Mesothelial cell of epicardium (in vitro differentiated cells): ENCODE results near the gene STX8. TPM values are rescaled to one million over a fixed set of nuclear protein-coding genes. Genes with fewer than 3 reads are reported as not detected.

Experiments
- DNase-seq, 2 experiments: peaks; one replicate each; pipeline ENCODE4 v3.0.0; 2021; ENCODE audit warnings: low spot score in 2 of 2; ENCODE audit not compliant: unreplicated experiment in 2 of 2
- H3K27ac Mint-ChIP-seq: 2 replicates; pipeline ENCODE4 v1.8.0; 2021; ENCODE audit warnings: mixed read lengths
- H3K27me3 Mint-ChIP-seq: 2 replicates; pipeline ENCODE4 v1.8.0; 2021; ENCODE audit warnings: low read depth, mixed read lengths
- H3K36me3 Mint-ChIP-seq: 2 replicates; pipeline ENCODE4 v1.8.0; 2021; ENCODE audit warnings: mixed read lengths
- H3K4me1 Mint-ChIP-seq: 2 replicates; pipeline ENCODE4 v1.8.0; 2021; ENCODE audit warnings: mixed read lengths
- H3K4me3 Mint-ChIP-seq: 2 replicates; pipeline ENCODE4 v1.8.0; 2021; ENCODE audit warnings: mild to moderate bottlenecking, moderate library complexity, mixed read lengths
- H3K9me3 Mint-ChIP-seq: 2 replicates; pipeline ENCODE4 v1.8.0; 2021; ENCODE audit warnings: mixed read lengths
- total RNA-seq: library from RNA; stranded (reverse); gene quantifications from 3 replicates; pipeline ENCODE4 v1.2.1, GENCODE V29; 2021
- TF ChIP-seq, protein P1 (sequence below): fragments of 200-600 bp; sonication (generic); IDR thresholded peaks from one replicate; pipeline ENCODE4 v1.5.0; 2021; ENCODE audit warnings: antibody characterized with exemption; ENCODE audit not compliant: unreplicated experiment

The STX8 gene
- total RNA-seq, 1 donor from 2014 or later: 53.3 TPM

GRCh38 chr17:9513266-9513665 is 62.4 kb downstream of the STX8 start:
- TF ChIP-seq, protein P1, sequence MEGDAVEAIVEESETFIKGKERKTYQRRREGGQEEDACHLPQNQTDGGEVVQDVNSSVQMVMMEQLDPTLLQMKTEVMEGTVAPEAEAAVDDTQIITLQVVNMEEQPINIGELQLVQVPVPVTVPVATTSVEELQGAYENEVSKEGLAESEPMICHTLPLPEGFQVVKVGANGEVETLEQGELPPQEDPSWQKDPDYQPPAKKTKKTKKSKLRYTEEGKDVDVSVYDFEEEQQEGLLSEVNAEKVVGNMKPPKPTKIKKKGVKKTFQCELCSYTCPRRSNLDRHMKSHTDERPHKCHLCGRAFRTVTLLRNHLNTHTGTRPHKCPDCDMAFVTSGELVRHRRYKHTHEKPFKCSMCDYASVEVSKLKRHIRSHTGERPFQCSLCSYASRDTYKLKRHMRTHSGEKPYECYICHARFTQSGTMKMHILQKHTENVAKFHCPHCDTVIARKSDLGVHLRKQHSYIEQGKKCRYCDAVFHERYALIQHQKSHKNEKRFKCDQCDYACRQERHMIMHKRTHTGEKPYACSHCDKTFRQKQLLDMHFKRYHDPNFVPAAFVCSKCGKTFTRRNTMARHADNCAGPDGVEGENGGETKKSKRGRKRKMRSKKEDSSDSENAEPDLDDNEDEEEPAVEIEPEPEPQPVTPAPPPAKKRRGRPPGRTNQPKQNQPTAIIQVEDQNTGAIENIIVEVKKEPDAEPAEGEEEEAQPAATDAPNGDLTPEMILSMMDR: no peak
- Mint-ChIP-seq H3K27me3 (no peaks in the 10 kb centered on the region), H3K9me3 (peaks cover 45% of the 10 kb centered on the region), H3K4me1 (no peaks in the 10 kb centered on the region), H3K4me3 (no peak overlapping the region), H3K27ac (no peak overlapping the region), H3K36me3 (peaks cover 9% of the 10 kb centered on the region)
- no peak for DNase-seq

GRCh38 chr17:9512323-9513168 is 63.1 kb downstream of the STX8 start:
- no peak overlapping the region for H3K27ac Mint-ChIP-seq
- peaks cover 14% of the 10 kb centered on the region for H3K36me3 Mint-ChIP-seq

DNA sequence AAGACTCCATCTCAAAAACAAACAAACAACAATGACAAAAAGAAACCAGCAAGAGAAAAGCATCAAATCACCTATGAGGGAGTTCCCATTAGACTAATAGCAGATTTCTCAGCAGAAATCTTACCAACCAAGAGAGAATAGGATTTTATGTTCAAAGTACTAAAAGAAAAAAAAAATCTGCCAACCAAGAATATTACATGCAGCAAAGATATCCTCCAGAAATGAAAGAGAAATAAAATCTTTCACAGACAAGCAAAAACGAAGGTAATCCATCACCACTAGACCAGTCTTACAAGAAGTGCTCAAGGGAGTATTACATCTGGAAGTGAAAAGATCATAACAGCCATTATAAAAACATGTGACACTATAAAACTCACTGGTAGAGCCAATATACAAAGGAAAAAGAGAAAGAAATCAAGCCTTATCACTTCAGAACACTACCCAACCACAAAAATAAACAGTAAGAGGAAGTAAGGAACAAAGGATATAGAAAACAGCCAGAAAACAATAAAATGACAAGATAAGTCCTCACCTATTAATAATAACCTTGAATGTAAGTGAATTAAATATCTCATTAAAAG is 66.3 kb downstream of the STX8 start:
- TF ChIP-seq, protein P1: no peak
- Mint-ChIP-seq H3K36me3 (peaks cover 19% of the 10 kb centered on the region), H3K27me3 (no peaks in the 10 kb centered on the region), H3K4me1 (no peaks in the 10 kb centered on the region), H3K9me3 (peaks cover 52% of the 10 kb centered on the region), H3K27ac (no peak overlapping the region), H3K4me3 (no peak overlapping the region)
- no peak for DNase-seq

More at GRCh38 chr17:9512323-9513168, 63.1 kb downstream of the STX8 start:
- H3K4me1 Mint-ChIP-seq: no peaks in the 10 kb centered on the region
- H3K4me3 Mint-ChIP-seq: no peak overlapping the region
- TF ChIP-seq, protein P1: no peak
- DNase-seq: no peak
- H3K9me3 Mint-ChIP-seq: peaks cover 51% of the 10 kb centered on the region
- H3K27me3 Mint-ChIP-seq: no peaks in the 10 kb centered on the region

DNA sequence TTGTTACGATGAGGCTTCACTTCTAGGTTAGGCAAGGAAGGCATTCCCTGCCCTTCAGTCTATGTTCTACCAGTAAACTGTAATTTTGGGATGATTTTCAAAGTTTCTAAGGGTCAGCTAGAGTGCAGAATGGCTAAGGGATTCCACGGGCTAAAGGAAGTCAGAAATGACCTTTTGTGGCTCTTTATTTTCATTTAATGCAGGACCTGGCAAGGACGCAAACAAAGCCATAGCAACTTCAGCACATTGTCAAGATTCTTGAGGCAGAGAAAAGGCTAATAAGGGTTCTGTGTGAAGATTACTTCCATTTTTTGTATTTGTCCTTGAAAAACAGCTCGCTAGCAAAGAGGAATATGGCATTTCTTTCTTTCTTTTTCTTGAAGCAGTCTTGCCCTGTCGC is 76.6 kb downstream of the STX8 start:
- H3K36me3 Mint-ChIP-seq: peaks cover 8% of the 10 kb centered on the region
- no peaks in the 10 kb centered on the region for H3K9me3 Mint-ChIP-seq
- TF ChIP-seq, protein P1: no peak
- no peaks in the 10 kb centered on the region for H3K4me1 Mint-ChIP-seq
- no peak overlapping the region for H3K27ac Mint-ChIP-seq
- no peaks in the 10 kb centered on the region for H3K27me3 Mint-ChIP-seq
- DNase-seq: no peak
- H3K4me3 Mint-ChIP-seq: no peak overlapping the region

- Mint-ChIP-seq H3K27ac (no peak overlapping the region), H3K4me1 (no peaks in the 10 kb centered on the region), H3K27me3 (no peaks in the 10 kb centered on the region), H3K9me3 (no peaks in the 10 kb centered on the region), H3K36me3 (peaks cover 10% of the 10 kb centered on the region), H3K4me3 (no peak overlapping the region)
- TF ChIP-seq, protein P1: no peak
- DNase-seq: no peak
Measured at GRCh38 chr17:9498490-9498889, 77.1 kb downstream of the STX8 start.
